Testis (tissue), 2 donors: ENCODE data around the gene FAM234A.

Source experiments
- POLR2A ChIP-seq: fragments of 450-650 bp; IDR thresholded peaks from one replicate; pipeline ENCODE4 v1.6.1; 2017; ENCODE audit warnings: antibody characterized with exemption, mild to moderate bottlenecking, moderate library complexity
- TF ChIP-seq, protein P1 (sequence below), 3 experiments: fragments of 450-650 bp in 2 of 3; fragments of 200-600 bp in 1 of 3; sonication (generic) in 1 of 3; IDR thresholded peaks; one replicate each; pipeline ENCODE4 v1.5.1; 2016 to 2019; ENCODE audit warnings: antibody characterized with exemption in 3 of 3, mild to moderate bottlenecking in 2 of 3, moderate library complexity in 1 of 3

DNA sequence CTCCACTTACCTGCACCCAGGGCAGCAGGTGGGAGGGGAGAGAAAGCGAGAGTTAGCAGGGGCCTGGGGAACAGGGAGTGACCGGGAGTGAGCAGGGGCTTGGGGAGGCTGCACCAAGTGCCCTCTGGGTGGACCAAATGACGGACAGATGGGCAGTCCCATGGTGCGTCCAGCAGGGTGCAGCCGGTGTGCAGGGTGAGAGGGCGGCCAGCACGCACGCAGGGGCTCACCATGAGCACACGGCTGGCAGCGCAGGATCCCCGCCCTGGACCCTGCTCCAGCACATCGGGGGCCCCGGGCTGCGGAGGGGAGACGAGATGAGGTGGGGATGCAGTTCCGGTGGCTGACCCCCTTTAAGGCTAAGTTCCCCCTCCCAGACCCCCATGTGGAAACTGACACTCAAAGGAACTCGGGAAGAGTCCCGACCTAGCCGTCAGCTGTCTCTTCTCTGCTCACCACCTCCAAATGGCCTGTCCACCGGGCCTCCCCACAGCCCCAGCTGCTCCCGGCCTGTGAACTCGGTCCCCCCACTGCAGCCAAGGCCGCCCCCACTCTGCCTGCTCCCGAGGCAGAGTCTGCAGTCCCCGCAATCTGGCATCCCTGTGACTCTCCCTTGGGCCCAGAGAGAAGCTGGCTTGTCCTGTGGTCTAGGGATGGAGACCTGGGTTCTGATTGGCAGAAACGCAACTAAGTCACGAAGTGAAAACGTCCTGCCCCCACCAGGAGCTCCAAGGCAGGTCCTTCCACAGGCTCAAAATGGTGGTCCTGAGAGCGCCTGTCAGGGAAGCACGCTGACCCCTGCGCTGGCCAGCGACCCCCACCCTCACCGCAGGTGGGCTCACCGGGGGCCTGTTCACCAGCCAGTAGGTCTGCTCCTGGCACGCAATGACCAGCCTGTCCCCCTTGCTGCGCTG, 38.3 kb downstream of the FAM234A start:
- TF ChIP-seq, protein P1, sequence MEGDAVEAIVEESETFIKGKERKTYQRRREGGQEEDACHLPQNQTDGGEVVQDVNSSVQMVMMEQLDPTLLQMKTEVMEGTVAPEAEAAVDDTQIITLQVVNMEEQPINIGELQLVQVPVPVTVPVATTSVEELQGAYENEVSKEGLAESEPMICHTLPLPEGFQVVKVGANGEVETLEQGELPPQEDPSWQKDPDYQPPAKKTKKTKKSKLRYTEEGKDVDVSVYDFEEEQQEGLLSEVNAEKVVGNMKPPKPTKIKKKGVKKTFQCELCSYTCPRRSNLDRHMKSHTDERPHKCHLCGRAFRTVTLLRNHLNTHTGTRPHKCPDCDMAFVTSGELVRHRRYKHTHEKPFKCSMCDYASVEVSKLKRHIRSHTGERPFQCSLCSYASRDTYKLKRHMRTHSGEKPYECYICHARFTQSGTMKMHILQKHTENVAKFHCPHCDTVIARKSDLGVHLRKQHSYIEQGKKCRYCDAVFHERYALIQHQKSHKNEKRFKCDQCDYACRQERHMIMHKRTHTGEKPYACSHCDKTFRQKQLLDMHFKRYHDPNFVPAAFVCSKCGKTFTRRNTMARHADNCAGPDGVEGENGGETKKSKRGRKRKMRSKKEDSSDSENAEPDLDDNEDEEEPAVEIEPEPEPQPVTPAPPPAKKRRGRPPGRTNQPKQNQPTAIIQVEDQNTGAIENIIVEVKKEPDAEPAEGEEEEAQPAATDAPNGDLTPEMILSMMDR (IDR thresholded peaks at IDR 0.05): no peak
- no peak for TF ChIP-seq POLR2A
